Sigmoid colon (tissue), 4 donors: ENCODE data around the gene DPEP2NB.

Experiments
- EP300 ChIP-seq, 4 donors: sonication (generic); formaldehyde crosslinking; IDR thresholded peaks; one replicate each; pipeline ENCODE4 v1.6.1; 2017; ENCODE audit warnings: antibody characterized with exemption in 4 of 4
- POLR2AphosphoS5 ChIP-seq, 4 donors: sonication (generic); formaldehyde crosslinking; IDR thresholded peaks; one replicate each; pipeline ENCODE4 v1.6.1; 2017; ENCODE audit warnings: antibody characterized with exemption in 4 of 4
- TF ChIP-seq, protein P1 (sequence below), 4 experiments: fragments of 450-650 bp in 3 of 4; fragments of 200-600 bp in 1 of 4; IDR thresholded peaks; one replicate each; pipeline ENCODE4 v1.5.1; 2016 to 2019; ENCODE audit warnings: antibody characterized with exemption in 4 of 4, mild to moderate bottlenecking in 3 of 4, moderate library complexity in 2 of 4

DNA sequence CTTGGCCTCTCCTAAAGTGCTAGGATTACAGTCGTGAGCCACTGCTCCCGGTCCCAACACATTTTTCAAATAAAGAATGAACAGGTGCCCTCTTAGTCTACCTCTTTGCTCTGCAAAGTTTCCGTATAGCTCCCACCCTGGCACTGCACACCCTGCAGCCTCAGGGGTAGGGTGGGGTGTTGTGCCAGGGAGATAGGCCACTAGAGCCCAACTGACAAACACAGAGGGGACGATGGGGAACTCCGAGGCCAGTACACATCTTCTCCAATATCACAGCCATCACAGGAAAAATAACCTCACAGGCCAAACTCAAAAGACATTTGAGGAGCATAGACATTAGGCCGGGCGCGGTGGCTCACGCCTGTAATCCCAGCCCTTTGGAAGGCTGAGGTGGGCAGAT, 44.6 kb downstream of the DPEP2NB start:
- TF ChIP-seq, protein P1, sequence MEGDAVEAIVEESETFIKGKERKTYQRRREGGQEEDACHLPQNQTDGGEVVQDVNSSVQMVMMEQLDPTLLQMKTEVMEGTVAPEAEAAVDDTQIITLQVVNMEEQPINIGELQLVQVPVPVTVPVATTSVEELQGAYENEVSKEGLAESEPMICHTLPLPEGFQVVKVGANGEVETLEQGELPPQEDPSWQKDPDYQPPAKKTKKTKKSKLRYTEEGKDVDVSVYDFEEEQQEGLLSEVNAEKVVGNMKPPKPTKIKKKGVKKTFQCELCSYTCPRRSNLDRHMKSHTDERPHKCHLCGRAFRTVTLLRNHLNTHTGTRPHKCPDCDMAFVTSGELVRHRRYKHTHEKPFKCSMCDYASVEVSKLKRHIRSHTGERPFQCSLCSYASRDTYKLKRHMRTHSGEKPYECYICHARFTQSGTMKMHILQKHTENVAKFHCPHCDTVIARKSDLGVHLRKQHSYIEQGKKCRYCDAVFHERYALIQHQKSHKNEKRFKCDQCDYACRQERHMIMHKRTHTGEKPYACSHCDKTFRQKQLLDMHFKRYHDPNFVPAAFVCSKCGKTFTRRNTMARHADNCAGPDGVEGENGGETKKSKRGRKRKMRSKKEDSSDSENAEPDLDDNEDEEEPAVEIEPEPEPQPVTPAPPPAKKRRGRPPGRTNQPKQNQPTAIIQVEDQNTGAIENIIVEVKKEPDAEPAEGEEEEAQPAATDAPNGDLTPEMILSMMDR (IDR thresholded peaks at IDR 0.05), result no peak
- no peak for TF ChIP-seq POLR2AphosphoS5 (IDR thresholded peaks at IDR 0.05)
- TF ChIP-seq EP300 (IDR thresholded peaks at IDR 0.05), result no peak
